H1 (cell line): ENCODE data around the gene MPP2. TPM values are rescaled to one million over a fixed set of nuclear protein-coding genes. Genes with fewer than 3 reads are reported as not detected.

Source experiments
- BCL11A ChIP-seq, 2 experiments: IDR thresholded peaks; one replicate each; pipeline ENCODE4 v1.6.1; 2011; ENCODE audit warnings: low read depth in 2 of 2, low read length in 2 of 2, mild to moderate bottlenecking in 2 of 2
- EGR1 ChIP-seq: IDR thresholded peaks from 2 replicates; pipeline ENCODE4 v1.6.1; 2011; ENCODE audit warnings: low read depth, low read length, borderline replicate concordance
- EP300 ChIP-seq, 2 experiments: IDR thresholded peaks; 1 replicate in 1 of 2; 2 replicates in 1 of 2; pipeline ENCODE4 v1.6.1; 2011 to 2012; ENCODE audit warnings: low read depth in 2 of 2, low read length in 2 of 2, mild to moderate bottlenecking in 2 of 2, borderline replicate concordance in 1 of 2, inconsistent platforms in 1 of 2, moderate library complexity in 1 of 2
- TCF12 ChIP-seq: IDR thresholded peaks from 2 replicates; pipeline ENCODE4 v1.6.1; 2011; ENCODE audit warnings: low read depth, mild to moderate bottlenecking, low read length
- polyA plus RNA-seq, 7 experiments: library from polyadenylated mRNA; depleted of rRNA in 3 of 7; stranded (reverse) in 5 of 7; unstranded in 2 of 7; fragments of >200 nt in 5 of 7; fragments of 200-250 nt in 2 of 7; gene quantifications; 1 replicate in 5 of 7; 2 replicates in 1 of 7; 4 replicates in 1 of 7; pipeline versions ENCODE4 v1.2.1 to v1.2.3, GENCODE V29; 2011 to 2013; ENCODE audit warnings: missing spikeins in 2 of 7, mixed read lengths in 2 of 7
- total RNA-seq: library from RNA; stranded (reverse); fragmentation: NEBNext Ultra II Directional; extraction: Animal tissue kit (Norgen Biotek cat#: 25700); gene quantifications from 2 replicates; pipeline ENCODE4 v1.2.1, GENCODE V29; 2021

MPP2 gene
- total and polyA plus RNA-seq, 2 of the 8 experiments (the other 6 are each of a cell fraction or from before 2014, with no cell fraction given) = 30.9 to 34.1 TPM

DNA sequence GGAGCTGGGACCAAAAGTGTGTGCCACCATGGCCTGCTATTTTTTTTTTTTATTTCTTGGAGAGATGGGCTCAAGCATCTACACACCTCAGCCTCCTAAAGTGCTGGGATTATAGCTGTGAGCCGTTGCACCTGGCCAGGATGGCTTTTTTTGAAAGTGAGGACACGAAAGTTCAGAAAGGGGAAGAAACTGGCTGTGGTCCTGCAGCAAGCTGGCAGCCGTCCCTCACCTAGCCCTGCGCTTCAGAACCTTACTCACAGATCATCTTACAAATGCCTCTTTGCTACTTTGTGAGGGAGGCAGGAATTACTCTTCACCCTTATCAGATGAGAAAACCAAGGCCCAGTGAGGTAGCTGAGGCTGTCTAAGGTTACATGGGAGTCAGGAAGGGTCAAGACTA is 39.4 kb upstream of the MPP2 start (continued):
- TF ChIP-seq EP300 (IDR thresholded peaks at IDR 0.05; ENCODE audit: borderline replicate concordance in 1 of 2, low read depth in 2 of 2, low read length in 2 of 2) (no peak), TCF12 (no peak), EGR1 (no peak), BCL11A (IDR thresholded peaks at IDR 0.05; ENCODE audit: low read depth in 2 of 2, low read length in 2 of 2) (no peak)
